AG09319 (cell line): ENCODE results near the gene IL36B.

Experiments used
- DNase-seq: peaks from one replicate; pipeline ENCODE4 v3.0.0-alpha.2; 2010; ENCODE audit warnings: low read depth; ENCODE audit errors: extremely low read depth
- CTCF ChIP-seq: IDR thresholded peaks from 2 replicates; pipeline ENCODE4 v1.5.1; 2011; ENCODE audit warnings: low read depth, mild to moderate bottlenecking, inconsistent platforms, low read length, moderate library complexity

Gene IL36B

GRCh38 chr2:112996635-112997034, 56.0 kb downstream of the IL36B start:
- TF ChIP-seq CTCF, result no peak
- no peak for DNase-seq

DNA sequence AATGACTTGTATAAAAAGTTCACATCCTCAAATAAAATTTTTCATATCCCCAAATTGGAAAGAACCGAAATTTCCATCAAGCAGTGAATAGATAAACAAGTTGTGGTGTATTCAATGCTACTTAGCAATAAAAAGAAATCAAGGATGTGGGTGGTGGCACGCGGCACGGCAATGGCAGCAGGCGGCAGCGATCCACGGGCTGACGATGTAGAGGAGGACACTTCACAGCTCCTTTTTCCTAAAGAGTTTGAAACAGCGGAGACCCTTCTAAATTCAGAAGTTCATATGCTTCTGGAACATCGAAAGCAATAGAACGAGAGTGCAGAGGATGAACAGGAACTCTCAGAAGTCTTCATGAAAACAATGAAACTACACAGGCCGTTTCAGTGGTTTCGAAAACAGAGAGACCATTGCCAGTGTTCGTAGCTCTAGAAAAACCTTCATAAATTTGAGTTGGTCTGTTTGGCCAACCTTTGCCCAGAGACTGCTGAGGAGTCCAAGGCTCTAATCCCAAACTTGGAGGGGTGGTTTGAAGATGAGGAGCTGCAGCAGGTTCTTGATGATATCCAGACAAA, 57.2 kb downstream of the IL36B start:
- TF ChIP-seq CTCF, result no peak
- no peak for DNase-seq

DNA sequence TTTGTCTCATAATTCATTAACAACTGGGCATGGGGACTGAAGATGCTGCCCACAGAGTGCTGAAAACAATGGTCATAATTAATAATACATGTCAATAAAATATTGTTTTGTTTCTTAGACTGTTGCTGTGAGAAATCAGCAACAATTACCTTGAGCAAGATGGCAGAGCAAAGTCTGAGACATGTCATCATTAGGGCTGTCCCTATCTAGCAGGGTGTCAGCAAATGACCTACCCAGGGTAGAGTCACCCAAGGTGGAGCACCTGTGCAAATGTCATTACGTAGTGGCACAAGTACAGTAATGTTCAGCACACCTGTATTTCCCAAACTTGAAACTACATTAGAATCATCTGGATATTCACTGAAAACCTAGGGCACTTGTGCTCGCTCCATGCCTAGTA, 58.0 kb downstream of the IL36B start:
- no peak for TF ChIP-seq CTCF
- no peak for DNase-seq

DNA sequence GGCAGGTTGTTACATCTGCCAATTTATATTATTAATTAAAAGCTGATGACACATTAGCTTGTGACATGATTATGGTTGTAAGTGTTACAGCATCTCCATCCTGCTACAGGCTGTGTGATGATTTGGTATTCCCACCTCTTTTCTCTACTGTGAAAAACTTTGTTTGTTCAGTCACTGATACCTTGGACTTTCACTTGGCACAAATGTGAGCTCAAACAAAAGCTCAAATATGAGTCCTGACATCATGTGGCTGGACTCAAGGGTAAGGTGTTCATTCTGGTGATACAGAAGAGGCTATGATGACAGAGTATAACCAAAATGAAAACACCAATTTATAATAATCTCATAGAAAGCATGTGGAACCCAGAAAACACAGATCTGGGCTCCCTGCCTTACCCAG, 58.8 kb downstream of the IL36B start:
- TF ChIP-seq CTCF, result no peak

DNA sequence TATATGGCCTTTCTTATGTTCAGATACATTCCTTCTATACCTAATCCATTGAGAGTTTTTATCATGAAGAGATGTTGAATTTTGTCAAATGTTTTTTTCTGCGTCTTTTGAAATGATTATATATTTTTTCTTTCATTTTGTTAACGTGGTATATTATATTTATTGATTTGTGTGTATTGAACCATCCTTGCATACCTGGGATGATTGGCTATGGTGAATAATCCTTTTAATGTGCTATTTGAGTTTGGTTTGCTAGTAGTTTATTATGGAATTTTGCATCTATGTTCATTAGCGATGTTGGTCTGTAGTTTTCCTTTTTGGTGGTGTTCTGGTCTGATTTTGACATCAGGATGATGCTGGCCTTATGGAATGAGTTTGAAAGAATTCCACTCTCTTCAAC, 63.1 kb downstream of the IL36B start:
- TF ChIP-seq CTCF, result no peak
- no peak for DNase-seq

More for the DNA sequence above, 58.8 kb downstream of the IL36B start:
- DNase-seq, result no peak

GRCh38 chr2:112985090-112985489, 67.6 kb downstream of the IL36B start:
- TF ChIP-seq CTCF, result no peak
- no peak for DNase-seq

DNA sequence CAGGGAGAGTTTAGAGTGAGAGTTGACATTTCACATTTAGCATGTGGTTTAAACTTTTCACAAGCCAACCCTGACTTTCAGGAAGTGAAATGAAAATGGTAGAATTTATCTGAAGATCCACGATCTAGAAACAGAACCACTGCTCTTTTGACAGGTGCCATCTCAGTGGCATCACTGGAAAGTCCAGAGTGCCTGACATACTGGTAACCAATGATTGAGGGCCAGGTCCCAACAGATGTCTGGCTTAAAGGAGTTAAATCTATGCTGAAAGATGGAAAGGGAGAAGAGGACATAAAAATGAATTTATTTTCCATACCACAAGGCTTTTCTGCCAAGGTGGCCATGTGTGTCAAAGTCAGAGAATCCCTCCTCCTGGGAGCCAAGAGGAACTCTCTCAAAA, 72.1 kb downstream of the IL36B start:
- no peak for TF ChIP-seq CTCF
- no peak for DNase-seq
